Activated naive CD4-positive, alpha-beta T cell treated with anti-CD3 and anti-CD28 coated beads, Interleukin-2, amount 10 ng/mL, durations not matched to agents 7 days and 5 days (primary cell): Measurements from ENCODE around the gene MFF.

Experiments
- CTCF ChIA-PET: fragments of 350-600 bp; sonication (Branson Sonifier 250); formaldehyde crosslinking; loops from one replicate; lab custom pipeline; 2021; ENCODE audit warnings: antibody characterized with exemption; lab: Charles Lee
- DNase-seq: peaks from one replicate; pipeline ENCODE4 v3.0.0-alpha.2; 2020
- H3K27ac Mint-ChIP-seq: one replicate; pipeline ENCODE4 v1.8.0; 2021; ENCODE audit warnings: mild to moderate bottlenecking, moderate library complexity, mixed read lengths
- H3K27me3 Mint-ChIP-seq: one replicate; pipeline ENCODE4 v1.8.0; 2021; ENCODE audit warnings: mild to moderate bottlenecking, mixed read lengths
- H3K36me3 Mint-ChIP-seq: one replicate; pipeline ENCODE4 v1.8.0; 2021; ENCODE audit warnings: mixed read lengths
- H3K4me1 Mint-ChIP-seq: one replicate; pipeline ENCODE4 v1.8.0; 2021; ENCODE audit warnings: mixed read lengths
- H3K4me3 Mint-ChIP-seq: one replicate; pipeline ENCODE4 v1.8.0; 2021; ENCODE audit warnings: mild to moderate bottlenecking, moderate library complexity, mixed read lengths
- H3K9me3 Mint-ChIP-seq: one replicate; pipeline ENCODE4 v1.8.0; 2021; ENCODE audit warnings: mixed read lengths

MFF gene

DNA sequence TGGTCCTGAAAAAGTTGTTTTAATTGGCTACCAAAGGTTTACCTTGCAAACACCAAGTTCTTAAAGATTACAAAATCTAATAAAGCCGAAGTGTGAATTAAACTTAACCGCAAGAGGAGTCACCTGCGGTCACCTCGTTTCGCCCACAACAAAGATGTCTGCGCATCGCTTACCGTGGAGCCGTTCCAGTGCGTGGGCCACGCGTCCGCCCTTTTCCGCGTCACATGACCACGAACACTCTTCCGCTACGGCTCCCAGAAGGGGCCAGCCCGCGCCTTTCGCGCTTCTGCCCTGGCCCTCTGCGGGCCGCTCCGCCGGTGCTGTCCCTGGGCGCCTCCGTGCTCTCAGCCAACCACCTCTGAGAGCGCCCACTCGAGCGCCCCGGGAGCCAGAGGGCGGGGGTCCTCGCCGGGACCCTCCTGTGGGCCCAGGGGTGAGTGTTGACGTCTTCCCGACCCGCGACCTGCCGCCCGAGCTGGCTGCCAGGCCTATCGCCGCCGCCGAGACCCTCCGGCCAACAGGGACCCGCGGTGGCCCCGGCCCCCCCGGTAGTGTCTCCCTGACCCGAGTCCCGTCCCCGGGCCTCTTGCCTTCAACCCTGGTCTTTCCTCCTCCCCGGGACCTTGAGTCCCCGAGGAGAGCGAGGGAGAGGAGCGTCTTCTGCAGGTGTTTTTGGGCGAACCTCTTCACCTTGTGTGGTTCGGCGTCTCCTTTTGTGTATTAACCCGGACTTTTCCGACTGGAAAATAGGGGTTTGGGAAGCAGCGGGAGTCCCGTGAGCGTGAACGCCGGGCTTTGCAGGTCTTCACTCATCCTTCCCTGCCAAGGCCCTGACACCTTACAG is at the start of gene MFF:
Gene MFF (plus strand): TSS at position 257 of the 844 bp plus-strand sequence. CDS start 5,415 bp downstream, outside the sequence.
- H3K27me3 Mint-ChIP-seq, result peaks cover 8% of the 10 kb centered on the region
- peak within 1 kb of the TSS; percentile 95 for H3K4me3 Mint-ChIP-seq
- H3K9me3 Mint-ChIP-seq, result peaks cover 13% of the 10 kb centered on the region
- peaks cover 11% of the 10 kb centered on the region for H3K36me3 Mint-ChIP-seq
- peak; percentile 95 for DNase-seq
- H3K27ac Mint-ChIP-seq, result peak within 1 kb of the TSS; percentile 94
- peaks cover 45% of the 10 kb centered on the region for H3K4me1 Mint-ChIP-seq
- CTCF ChIA-PET, result interaction anchor here (0.9 kb wide), 1 partner anchor 15 kb away, joined by 3 read pairs; no protein-coding TSS in a partner anchor

- Mint-ChIP-seq H3K36me3 (no peaks in the 10 kb centered on the region), H3K4me1 (no peaks in the 10 kb centered on the region), H3K27ac (no peak overlapping the region), H3K4me3 (no peak overlapping the region), H3K27me3 (peaks cover 3% of the 10 kb centered on the region), H3K9me3 (no peaks in the 10 kb centered on the region)
- CTCF ChIA-PET, result no interaction called here
- DNase-seq, result no peak
Measured at GRCh38 chr2:227280895-227281294, 44.2 kb upstream of the MFF start.

DNA sequence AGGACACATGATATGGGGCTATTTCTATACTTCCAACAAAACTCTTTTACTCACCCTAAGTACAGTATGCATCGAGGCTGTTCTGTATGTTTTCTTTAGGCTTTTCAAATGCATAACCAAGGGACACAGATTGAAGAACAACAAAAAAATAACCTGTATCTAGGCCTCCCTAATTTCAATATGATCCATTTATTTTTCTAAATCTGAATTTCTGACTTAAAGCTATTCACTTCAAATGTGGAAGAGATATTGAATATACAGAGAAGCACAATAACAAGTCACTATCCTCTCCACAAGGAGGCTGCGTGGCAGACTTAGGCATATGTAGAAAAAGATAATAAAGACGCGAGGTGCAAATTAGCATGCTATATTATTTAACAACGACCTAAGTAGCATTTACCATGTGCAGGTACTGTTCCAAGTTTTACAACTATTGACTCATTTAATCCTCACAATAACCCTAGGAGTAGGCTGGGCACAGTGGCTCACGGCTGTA is 39.3 kb upstream of the MFF start:
- Mint-ChIP-seq H3K4me3 (no peak overlapping the region), H3K27ac (no peak overlapping the region), H3K27me3 (no peaks in the 10 kb centered on the region), H3K36me3 (no peaks in the 10 kb centered on the region), H3K4me1 (no peaks in the 10 kb centered on the region), H3K9me3 (no peaks in the 10 kb centered on the region)
- CTCF ChIA-PET, result no interaction called here
- DNase-seq, result no peak

DNA sequence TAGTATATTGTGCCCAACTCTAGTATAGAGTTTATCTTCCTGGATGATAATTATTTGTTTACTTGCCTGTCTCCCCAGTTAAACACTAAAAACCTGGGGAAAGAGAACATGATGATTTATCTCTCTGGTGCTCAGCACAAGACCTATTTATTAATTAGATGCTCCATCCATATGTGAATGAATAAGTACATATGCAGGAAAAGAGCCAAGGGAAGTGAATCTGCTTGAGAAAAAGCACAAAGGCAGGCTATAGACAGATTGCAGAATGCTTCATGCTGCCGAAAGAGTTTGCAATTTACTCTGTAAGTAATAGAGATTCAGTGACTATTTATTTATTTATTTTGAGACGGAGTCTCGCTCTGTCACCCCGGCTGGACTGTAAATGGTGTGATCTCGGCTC is 37.3 kb upstream of the MFF start:
- H3K36me3 Mint-ChIP-seq, result no peaks in the 10 kb centered on the region

GRCh38 chr2:227292314-227292713 is 32.7 kb upstream of the MFF start:
- no peak overlapping the region for H3K27ac Mint-ChIP-seq
- CTCF ChIA-PET, result no interaction called here
- DNase-seq, result no peak
- no peaks in the 10 kb centered on the region for H3K27me3 Mint-ChIP-seq
- H3K9me3 Mint-ChIP-seq, result no peaks in the 10 kb centered on the region
- no peak overlapping the region for H3K4me3 Mint-ChIP-seq
- H3K36me3 Mint-ChIP-seq, result no peaks in the 10 kb centered on the region
- peaks cover 10% of the 10 kb centered on the region for H3K4me1 Mint-ChIP-seq

More for the DNA sequence above, 37.3 kb upstream of the MFF start:
- no peak for DNase-seq
- Mint-ChIP-seq H3K27me3 (no peaks in the 10 kb centered on the region), H3K9me3 (no peaks in the 10 kb centered on the region), H3K4me3 (no peak overlapping the region), H3K4me1 (no peaks in the 10 kb centered on the region), H3K27ac (no peak overlapping the region)
- CTCF ChIA-PET, result no interaction called here

GRCh38 chr2:227293531-227293930 is 31.5 kb upstream of the MFF start:
- H3K27ac Mint-ChIP-seq, result no peak overlapping the region
- CTCF ChIA-PET, result no interaction called here

DNA sequence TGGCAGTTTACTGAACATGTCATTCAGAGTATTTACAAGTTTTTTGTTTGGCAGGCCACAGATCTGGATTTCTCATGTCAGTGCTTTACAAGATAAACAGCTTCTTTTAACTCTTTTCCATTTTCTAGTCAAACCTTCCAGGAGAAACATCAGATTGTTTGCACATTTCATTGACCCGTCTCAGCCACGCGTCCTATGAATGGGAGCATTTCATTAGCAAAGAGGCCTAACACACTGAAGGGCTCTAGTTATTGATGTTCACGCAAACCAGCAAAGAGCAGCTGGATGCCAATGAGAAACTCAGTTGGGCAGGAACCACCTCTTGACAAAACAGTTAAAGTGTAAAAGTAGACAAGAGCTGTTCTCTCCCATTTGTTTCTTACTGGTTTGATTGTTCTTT is 29.2 kb upstream of the MFF start:
- peaks cover 10% of the 10 kb centered on the region for H3K4me1 Mint-ChIP-seq
- H3K27me3 Mint-ChIP-seq, result no peaks in the 10 kb centered on the region
- H3K36me3 Mint-ChIP-seq, result no peaks in the 10 kb centered on the region
- CTCF ChIA-PET, result interaction anchor here (0.9 to 1.2 kb wide), 2 partner anchors 57 to 470 kb away, joined by 3 read pairs; no protein-coding TSS in a partner anchor
- DNase-seq, result no peak
- no peak overlapping the region for H3K27ac Mint-ChIP-seq
- no peak overlapping the region for H3K4me3 Mint-ChIP-seq
- H3K9me3 Mint-ChIP-seq, result no peaks in the 10 kb centered on the region

More at GRCh38 chr2:227293531-227293930, 31.5 kb upstream of the MFF start:
- no peaks in the 10 kb centered on the region for H3K9me3 Mint-ChIP-seq
- H3K36me3 Mint-ChIP-seq, result no peaks in the 10 kb centered on the region
- H3K4me3 Mint-ChIP-seq, result no peak overlapping the region
- DNase-seq, result no peak
- no peaks in the 10 kb centered on the region for H3K27me3 Mint-ChIP-seq
- peaks cover 10% of the 10 kb centered on the region for H3K4me1 Mint-ChIP-seq

- H3K4me1 Mint-ChIP-seq, result peaks cover 10% of the 10 kb centered on the region
- no peaks in the 10 kb centered on the region for H3K27me3 Mint-ChIP-seq
- DNase-seq, result no peak
- H3K9me3 Mint-ChIP-seq, result no peaks in the 10 kb centered on the region
- H3K27ac Mint-ChIP-seq, result no peak overlapping the region
- no peaks in the 10 kb centered on the region for H3K36me3 Mint-ChIP-seq
- no peak overlapping the region for H3K4me3 Mint-ChIP-seq
- CTCF ChIA-PET, result interaction anchor here (0.6 kb wide), 1 partner anchor 59 kb away, joined by 3 read pairs; no protein-coding TSS in a partner anchor
Measured at GRCh38 chr2:227296671-227297405, 28.2 kb upstream of the MFF start.

DNA sequence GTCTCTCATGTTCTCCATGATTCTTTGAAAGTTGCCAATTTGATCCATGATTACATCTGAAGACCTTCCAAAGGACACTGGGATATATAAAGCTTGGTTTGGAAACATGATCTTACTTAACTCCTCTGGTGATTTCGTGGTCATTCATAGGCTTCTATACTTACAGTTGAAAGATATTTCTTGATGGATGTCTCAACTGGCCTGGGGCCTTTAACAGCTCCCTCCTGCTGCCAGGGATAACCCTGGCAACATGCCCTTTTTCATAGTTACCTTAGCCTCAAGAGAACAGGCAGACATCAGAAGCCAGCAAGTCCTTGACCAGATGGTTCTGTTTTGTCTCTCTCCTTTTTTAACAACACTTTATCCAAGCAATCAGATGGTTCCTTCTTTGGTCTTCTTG is 23.5 kb upstream of the MFF start:
- CTCF ChIA-PET, result interaction anchor here (1.1 kb wide), 1 partner anchor 170 kb away, joined by 3 read pairs; no protein-coding TSS in a partner anchor
- H3K27ac Mint-ChIP-seq, result no peak overlapping the region
- no peaks in the 10 kb centered on the region for H3K9me3 Mint-ChIP-seq
- no peak overlapping the region for H3K4me3 Mint-ChIP-seq
- H3K27me3 Mint-ChIP-seq, result no peaks in the 10 kb centered on the region
- no peaks in the 10 kb centered on the region for H3K36me3 Mint-ChIP-seq
- no peaks in the 10 kb centered on the region for H3K4me1 Mint-ChIP-seq
- DNase-seq, result no peak

DNA sequence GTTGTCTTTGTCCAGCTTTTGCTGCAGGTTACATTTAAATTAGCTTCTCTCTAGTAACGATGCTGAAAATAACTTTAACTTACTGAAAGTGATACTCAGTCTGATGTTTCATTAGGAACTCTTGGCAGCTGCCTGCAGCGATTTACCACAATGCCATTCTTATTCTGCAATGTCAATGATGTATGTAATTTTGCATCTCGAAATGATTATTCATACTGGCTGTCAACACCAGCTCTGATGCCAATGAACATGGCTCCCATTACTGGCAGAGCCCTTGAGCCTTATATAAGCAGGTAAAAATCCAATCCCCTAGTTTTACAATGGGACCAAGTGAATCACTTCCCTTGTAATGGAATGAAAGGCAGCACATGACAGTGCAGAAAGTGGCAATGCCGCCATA is 16.3 kb upstream of the MFF start:
- Mint-ChIP-seq H3K4me3 (no peak overlapping the region), H3K27ac (no peak overlapping the region), H3K36me3 (no peaks in the 10 kb centered on the region), H3K4me1 (no peaks in the 10 kb centered on the region), H3K27me3 (peaks cover 10% of the 10 kb centered on the region), H3K9me3 (no peaks in the 10 kb centered on the region)
- CTCF ChIA-PET, result no interaction called here
- DNase-seq, result no peak

DNA sequence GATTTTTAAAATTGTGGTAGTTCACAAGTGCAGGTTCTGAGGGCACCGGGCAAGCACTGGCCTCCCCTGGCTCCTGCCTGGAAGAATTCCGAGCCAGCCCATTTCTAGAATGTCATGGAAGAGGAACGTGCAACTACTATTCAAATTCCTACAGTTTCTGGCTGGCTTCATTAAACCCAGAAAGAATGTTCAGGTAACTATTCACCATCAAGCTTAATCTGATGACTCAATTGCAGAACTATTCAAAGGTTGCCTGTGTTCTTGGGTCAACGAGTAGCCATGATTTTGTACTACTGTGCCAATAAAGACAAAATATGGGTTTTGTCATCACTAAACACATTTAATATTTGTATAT is 14.3 kb upstream of the MFF start:
- no peaks in the 10 kb centered on the region for H3K4me1 Mint-ChIP-seq
- no peaks in the 10 kb centered on the region for H3K9me3 Mint-ChIP-seq
- H3K36me3 Mint-ChIP-seq, result no peaks in the 10 kb centered on the region
- CTCF ChIA-PET, result no interaction called here
- DNase-seq, result no peak
- H3K27me3 Mint-ChIP-seq, result peaks cover 13% of the 10 kb centered on the region
- no peak overlapping the region for H3K27ac Mint-ChIP-seq
- H3K4me3 Mint-ChIP-seq, result no peak overlapping the region

- CTCF ChIA-PET, result no interaction called here
- H3K27ac Mint-ChIP-seq, result no peak overlapping the region
- H3K4me3 Mint-ChIP-seq, result no peak overlapping the region
- no peaks in the 10 kb centered on the region for H3K36me3 Mint-ChIP-seq
- DNase-seq, result no peak
- no peaks in the 10 kb centered on the region for H3K9me3 Mint-ChIP-seq
- peaks cover 13% of the 10 kb centered on the region for H3K27me3 Mint-ChIP-seq
- no peaks in the 10 kb centered on the region for H3K4me1 Mint-ChIP-seq
Measured at GRCh38 chr2:227311861-227312506, 13.1 kb upstream of the MFF start.

DNA sequence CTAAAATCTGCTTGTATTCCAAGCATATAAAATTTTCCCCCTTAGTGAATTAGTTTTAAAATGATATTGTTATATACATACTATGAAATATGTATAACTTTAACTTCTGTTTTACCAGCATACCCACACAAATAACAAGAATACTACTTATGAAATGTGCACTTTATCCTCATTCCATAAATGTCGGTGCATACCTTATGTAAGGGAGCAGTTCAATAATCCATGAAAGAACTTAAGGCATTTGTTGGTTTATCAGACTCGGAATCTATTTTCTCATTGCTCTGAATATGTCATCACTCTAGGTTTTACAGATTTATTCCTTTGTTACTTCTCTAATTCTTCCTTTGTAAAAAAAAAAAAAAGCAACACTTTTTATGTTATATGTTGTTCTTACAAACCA is 12.5 kb upstream of the MFF start:
- DNase-seq, result no peak
- Mint-ChIP-seq H3K4me1 (no peaks in the 10 kb centered on the region), H3K9me3 (peaks cover under 1% of the 10 kb centered on the region), H3K27ac (no peak overlapping the region), H3K36me3 (no peaks in the 10 kb centered on the region), H3K27me3 (peaks cover 13% of the 10 kb centered on the region), H3K4me3 (no peak overlapping the region)
- CTCF ChIA-PET, result no interaction called here

GRCh38 chr2:227313310-227313709 is 11.7 kb upstream of the MFF start:
- peaks cover 13% of the 10 kb centered on the region for H3K27me3 Mint-ChIP-seq
- peaks cover 5% of the 10 kb centered on the region for H3K9me3 Mint-ChIP-seq
- DNase-seq, result no peak
- H3K36me3 Mint-ChIP-seq, result no peaks in the 10 kb centered on the region
- CTCF ChIA-PET, result no interaction called here
- H3K27ac Mint-ChIP-seq, result no peak overlapping the region
- H3K4me1 Mint-ChIP-seq, result no peaks in the 10 kb centered on the region
- no peak overlapping the region for H3K4me3 Mint-ChIP-seq
